GM21723 (cell line): Measurements from ENCODE around the gene RDH13.
"Not testable (repeated sequence)": the region's sequence is repeated elsewhere in the genome, so short reads cannot be mapped to it uniquely, and the experiment has no call there.

Source experiments
- ATAC-seq: cut with Tn5 transposase; IDR thresholded peaks from one replicate; pipeline ENCODE4 v1.9.1; 2021; ENCODE audit warnings: mild to moderate bottlenecking, moderate library complexity; ENCODE audit not compliant: unreplicated experiment

RDH13 gene

DNA sequence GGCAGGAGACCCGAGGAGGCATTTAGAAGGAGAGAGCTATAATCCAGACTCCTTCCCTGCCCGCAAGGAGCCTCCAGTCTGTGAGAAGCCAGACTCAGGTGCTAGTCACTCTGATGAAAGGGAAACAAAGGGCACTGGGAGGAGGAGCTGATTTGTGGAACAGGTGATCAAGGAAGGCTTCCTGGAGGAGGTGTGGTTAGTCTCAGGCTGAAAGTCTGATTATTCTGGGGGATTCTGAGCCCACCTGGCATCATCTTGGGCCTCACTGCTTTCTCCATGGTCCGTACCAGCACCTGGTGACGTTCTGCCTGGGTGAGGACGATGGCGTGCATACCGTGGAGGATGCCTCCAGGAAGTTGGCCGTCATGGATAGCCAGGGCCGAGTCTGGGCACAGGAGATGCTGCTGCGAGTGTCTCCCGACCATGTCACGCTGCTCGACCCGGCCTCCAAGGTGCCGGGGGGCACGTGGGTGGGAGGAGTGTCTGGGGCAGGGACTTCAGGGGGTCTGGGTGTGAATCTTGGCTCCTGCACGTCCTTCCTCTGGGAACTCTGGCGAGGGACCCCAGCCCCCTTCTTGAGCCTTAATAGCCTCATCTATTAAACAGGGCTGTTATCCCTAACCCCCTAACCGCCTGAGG, 16.6 kb upstream of the RDH13 start:
- ATAC-seq = no peak

DNA sequence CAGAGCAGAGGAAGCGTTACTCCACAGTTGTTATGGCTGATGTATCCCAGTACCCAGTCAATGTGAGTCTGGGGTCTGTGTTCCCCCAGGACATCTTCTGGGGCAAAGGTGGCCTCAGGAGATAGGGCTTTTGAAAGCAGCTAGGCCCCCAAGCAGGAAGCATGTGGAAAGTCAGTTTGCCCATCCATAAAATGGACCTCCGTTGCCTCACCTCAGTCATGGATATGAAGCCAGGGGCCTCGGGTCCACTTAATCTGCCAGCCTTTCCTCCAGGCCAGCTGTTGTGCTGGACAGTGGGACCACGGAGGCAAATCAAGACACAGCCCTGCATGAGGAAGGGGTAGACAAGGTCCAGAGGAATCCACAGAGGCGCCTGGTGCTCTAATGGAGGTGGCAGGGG, 16.0 kb upstream of the RDH13 start:
- no peak for ATAC-seq

DNA sequence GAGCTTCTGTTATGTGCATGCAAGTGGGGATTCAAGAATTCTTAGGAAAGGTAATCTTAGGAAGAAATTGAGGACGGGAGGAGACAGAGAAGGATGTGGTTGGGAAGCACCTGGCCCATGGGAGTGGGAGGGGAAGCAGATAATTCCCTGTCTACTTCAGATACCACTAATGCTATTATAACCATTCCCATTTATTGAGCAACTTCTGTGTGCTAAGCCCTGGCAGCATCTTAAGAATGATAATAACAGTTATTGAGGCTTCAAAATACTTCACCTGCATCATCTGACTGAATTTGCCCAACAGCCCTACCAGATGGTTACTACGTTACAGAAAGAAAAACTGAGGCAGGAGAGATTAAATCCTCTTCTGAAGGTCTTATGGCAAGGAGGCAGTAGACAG, 14.2 kb upstream of the RDH13 start:
- no peak for ATAC-seq

DNA sequence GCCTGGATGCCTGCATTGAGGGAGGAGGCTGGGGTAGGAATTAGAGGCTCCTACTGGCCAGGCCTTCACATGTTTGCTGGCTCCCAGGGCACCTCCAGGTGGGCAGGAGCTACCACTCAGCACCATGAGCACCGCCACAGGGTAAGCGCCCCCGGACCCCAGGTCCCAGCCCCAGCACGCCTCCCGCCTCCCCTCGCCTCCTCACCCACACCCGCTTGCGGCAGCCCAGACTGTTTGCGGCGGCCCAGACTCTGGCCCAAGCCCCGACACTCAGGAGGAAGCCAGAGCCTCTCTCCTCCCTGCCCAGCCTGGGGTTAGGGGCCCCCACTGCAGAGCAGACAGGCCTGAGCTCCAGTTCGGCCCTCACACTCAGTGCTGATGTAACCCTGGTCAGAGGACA, 13.4 kb upstream of the RDH13 start:
- no peak for ATAC-seq

DNA sequence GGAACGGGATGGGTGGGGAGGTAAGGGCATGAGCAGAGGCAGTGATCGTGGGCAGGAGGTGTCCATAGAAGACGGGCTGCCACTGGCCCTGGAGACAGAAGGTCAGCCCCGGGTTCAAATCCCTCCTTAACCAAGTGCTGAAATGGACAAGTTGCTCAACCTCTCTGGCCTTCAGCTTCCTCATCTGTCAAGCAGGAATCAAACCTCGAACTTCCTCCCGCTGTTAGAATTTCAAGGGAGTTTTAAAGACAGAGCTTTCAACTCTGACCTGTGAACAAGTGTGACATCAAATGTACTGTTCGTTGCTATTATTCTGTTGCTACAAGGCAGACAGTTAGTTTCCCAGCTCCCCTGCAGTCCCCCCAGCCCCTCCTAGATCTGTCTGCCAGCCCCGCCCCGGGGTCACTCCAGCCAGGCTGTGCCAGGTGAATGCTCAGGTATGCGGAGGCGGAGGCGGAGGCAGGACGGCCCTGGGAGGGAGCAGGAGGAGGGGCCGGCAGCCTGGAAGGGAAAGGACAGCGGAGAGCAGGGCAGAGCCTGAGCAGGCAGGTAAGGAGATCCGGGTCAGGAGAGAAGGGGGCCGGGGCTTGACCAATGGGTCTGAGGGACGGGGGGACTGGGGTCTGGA, 12.5 kb upstream of the RDH13 start, which contains the start of gene EPS8L1:
EPS8L1 (plus strand) TSS at position 499 of the 628 bp plus-strand sequence. CDS start 576 bp downstream, outside the sequence.
- ATAC-seq = no peak

DNA sequence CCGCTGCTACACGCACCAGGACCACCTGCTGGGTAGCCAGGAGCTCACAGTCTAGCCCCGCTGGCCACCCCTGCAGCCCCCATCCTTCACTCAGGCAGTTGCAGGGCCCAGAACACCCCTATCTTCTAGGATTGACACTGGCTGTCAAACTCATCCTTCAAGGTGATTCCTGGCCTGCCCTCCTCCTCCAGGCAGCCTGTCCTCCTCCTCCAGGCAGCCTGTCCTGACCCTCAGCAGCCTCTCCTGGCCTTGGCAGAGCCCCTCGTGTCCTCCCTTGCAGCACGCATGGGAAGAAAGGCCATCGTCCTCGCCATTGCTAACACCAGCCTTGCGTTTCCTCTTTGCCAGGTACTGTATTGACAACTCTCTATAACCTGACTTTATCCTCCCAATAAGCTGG, 9.0 kb upstream of the RDH13 start:
- no peak for ATAC-seq

DNA sequence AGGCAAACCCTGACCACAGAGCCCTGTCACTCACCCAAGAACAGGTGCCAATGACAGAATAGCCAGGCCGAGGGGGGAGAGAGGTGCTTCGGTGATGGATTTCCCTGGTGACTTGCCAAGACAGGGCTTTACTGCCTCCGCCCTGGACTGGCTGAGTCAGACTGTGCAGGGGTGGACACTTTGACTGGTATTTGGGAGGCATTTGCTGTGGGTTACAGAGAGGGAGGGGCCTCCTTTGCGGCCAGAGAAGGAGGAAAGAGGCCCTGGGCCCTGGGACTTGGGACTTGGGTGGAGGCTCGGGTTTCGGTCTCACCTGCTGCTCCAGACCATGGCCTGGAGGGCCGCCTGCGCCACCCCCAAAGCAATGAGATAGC, 8.2 kb upstream of the RDH13 start:
- no peak for ATAC-seq

DNA sequence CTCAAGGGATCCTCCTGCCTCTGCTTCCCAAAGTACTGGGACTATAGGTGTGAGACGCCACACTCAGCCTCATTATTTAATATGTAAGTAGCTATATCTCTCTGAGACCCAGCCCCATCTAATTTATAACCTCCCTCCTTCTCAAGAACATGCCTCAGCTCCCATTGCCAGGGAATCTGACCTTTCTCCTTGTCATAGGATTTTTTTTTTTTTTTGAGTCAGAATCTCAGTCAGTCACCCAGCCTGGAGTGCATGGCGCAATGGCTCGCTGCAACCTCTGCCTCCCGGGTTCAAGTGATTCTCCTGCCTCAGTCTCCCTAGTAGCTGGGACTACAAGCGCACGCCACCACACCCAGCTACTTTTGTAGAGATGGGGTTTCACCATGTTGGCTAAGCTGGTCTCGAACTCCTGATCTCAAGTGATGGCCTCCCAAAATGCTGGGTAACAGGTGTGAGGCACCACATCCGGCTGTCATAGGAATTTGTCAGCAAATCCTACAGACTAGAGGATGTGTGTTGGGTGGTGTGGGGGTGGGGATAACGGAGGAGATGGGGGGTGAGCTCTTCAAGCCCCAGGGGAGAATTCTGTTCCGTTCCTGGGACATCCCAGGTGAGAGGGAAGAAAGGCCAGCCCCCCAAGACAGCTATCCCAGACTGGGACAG, 7.6 kb upstream of the RDH13 start:
- ATAC-seq = no peak

DNA sequence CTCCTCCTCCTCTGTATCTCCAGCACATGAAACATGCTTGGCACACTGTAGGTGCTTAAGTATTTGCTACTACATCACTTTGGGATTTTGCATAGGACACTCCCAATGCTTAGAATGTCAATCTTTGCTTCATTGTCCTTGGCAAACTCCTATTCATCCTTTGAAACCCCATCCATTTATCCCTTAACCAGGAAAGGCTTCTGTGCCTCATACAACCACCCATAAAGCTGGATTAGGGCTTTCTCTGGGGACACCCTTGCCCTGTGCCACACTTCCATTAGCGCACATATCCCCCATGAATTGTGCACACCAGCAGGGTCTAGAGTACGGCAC, 6.9 kb upstream of the RDH13 start:
- ATAC-seq = no peak

DNA sequence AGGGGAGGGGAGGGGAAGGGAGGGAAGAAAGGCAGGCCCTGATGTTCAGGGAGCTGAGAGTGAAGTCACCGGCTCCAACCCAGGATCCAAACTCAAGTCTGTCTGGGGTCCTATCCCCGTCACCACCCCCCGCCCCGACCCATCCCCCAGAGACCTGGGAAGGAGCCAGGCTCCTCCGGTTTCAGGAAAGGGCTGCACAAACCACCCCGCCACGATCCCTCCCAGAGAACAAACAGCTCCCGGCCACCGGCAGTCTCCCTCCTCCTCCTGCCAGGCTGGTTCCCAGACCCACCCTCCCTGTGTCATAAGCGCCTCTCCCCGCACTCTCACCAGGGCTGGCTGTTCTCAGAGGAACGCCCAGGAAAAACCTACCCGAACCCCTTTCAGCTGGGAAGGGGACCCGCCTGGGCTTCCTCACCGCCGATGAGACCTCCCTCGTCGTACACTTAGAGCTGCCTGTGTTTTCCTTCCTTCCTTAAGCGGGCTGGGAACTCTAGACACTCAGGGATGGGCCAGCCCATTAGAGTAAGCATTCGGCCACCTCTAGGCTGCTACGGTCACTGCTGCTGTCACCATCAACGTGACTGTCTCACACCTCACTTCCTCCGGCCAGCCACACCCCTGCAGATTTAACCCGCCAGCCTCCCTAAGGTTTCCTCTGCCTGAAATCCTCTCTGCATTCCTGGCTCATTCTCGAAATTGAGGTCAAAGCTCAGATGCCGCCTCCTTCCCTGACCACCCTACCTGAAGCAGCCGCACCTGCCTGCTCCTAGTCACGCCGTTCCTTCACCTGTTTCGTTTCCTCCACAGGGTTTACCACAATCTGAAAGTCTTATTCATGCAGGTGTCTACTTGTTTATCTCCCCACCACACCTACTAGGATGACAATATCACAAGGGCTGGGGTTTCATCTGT, 6.3 kb upstream of the RDH13 start:
- no peak for ATAC-seq

DNA sequence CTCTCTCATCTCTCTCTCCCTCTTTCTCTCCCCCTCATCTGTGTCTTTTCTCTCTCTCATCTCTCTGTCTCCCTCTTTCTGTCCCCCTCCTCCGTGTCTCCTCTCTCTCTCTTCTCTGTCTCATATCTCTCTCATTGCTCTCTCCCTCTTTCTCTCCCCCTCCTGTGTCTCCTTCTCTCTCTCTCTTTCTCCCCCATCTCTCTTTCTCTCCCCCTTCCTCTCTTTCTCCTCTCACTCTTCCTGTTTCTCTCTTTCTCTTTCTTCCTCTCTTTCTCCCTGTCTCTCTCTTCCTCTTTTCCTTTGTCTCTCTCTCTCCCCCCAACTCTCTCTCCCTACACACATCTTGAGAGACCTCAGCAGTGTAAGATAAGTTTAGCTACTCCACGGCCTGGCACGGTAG, 4.9 kb upstream of the RDH13 start:
- no peak for ATAC-seq

DNA sequence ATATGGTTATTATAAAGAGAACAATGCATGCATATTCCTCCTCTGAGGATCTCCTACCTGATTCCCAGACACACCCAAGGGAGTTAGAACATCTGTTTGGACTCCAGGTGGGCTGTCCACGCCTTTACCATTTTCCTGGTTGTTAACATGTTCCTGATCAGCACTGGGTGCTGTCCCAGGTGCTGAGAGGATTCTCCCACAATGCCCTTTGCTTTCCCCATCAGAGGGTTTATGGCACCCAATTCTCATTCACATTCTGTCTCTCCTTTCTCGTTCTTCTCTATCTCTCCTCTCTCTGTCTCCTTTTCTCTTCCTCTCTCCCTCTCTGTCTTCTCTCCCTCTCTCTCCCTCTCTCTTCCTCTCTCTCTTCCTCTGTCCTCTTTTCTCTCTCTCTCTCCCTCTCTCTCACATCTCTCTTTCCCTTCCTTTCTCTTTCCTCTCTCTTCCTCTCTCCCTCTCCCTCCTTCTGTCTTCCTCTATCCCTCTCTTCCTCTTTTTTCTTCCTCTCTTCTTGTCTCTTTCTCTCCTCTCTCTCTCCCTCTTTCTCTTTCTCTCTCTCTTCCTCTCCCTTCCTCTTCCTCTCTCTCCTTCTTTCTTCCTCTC, 3.3 kb upstream of the RDH13 start:
- no peak for ATAC-seq

DNA sequence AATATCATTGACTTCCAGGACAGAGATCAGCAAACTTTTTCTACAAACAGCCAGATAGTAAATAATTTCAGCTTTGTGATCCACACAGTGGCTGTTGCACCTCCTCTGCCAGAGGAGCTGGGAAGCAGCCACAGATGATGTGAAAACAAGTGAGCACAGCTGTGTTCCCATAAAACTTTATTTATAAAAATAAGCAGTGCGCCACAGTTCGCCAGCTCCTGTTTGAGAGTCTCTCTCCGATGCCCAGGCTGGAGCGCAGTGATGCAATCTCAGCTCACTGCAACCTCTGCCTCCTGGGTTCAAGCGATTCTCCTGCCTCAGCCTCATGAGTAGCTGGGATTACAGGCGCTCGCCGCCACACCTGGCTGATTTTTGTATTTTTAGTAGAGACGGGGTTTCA, 2.6 kb upstream of the RDH13 start:
- not testable (repeated sequence) for ATAC-seq

DNA sequence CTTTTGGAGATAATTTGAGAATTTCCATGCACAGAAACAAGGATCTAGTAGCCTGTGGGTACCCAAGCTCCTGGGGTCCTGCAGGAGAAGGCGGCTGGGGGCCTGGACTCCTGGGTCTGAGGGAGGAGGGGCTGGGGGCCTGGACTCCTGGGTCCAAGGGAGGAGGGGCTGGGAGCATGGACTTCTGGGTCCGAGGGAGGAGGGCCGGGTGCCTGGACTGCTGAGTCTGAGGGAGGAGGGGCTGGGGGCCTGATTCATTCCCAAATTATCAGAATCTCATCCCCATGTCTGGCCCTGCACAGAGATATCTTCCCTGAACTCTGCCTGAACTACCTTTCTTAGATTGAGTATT, 520 bp upstream of the RDH13 start:
- ATAC-seq = no peak

DNA sequence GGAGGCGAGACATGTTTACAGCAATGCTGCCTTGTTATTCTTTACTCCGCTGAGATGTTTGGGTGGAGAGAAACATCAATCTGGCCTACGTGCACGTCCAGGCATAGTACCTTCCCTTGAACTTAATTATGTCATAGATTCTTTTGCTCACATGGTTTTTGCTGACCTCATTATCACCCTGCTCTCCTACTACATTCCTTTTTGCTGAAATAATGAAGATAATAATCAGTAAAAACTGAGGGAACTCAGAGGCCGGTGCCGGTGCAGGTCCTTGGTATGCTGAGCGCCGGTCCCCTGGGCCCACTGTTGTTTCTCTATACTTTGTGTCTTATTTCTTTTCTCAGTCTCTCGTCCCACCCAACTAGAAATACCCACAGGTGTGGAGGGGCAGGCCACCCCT, 2.7 kb downstream of the RDH13 start:
- ATAC-seq = not testable (repeated sequence)

DNA sequence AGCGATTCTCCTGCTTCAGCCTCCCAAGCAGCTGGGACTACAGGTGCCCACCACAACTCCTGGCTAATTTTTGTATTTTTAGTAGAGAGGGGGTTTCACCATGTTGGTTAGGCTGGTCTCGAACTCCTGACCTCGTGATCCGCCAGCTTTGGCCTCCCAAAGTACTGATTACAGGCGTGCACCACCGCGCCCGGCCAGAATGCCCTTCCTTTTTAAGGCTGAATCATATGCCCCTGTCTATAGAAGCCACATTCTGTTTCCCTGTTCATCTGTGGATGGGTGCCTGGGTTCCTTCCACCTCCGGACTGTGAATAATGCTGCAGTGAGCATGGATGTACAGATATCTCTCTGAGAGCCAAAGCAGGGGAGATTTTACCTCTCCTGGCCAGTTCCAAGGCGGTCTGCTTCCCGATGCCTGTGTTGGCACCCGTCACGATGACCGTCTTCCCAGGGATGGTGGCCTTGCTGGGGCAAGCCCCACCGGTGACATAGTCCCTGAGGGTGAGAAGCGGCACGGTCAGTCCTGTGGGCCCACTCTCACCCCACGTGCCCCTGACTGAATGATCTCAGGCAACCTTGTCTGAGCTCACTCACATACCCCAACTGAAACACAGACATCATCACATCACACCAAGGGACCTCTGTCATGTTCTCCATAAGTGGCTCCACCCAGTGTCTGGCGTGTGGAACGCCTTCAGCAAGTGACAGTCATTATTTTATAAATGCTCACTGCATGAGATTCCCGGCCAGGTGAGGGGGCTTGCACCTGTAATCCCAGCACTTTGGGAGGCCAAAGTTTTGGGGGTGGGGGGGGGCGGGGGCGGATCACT, 4.0 kb downstream of the RDH13 start:
- no peak for ATAC-seq

DNA sequence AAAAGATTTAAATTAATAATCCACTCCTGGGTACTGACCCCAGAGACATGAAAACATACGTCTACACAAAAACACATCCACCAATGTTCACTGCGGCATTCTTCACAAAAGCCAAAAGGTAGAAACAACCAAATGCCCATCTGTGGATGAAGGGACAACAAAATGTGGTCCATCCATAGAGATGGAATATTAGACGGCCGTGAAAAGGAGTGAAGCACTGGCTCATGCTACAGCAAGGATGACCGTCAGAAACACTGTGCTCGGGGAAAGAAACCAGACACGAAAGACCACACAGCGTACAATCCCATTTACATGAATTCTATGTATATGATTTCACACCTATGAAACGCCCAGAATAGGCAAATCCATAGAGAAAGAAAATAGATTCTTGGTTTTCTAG, 6.1 kb downstream of the RDH13 start:
- ATAC-seq = no peak

DNA sequence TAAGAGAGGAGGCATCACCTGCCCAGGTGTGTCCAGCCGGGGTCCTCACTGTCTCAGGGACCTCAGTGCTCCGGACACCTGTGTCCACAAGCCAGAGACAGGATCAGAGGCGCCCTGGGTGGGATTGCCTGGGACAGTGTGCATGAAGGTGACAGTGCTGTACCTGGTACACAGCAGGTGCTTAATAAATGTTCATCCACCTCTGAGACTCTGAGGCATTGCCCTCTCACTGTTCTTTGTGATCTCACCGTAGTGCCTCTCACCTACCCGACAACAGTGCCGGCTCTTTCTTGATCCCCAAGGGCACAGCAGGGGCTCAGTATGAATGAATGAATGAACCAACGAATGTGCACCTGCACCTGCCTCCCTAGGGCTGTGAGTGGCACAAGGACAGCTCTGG, 9.2 kb downstream of the RDH13 start:
- no peak for ATAC-seq

DNA sequence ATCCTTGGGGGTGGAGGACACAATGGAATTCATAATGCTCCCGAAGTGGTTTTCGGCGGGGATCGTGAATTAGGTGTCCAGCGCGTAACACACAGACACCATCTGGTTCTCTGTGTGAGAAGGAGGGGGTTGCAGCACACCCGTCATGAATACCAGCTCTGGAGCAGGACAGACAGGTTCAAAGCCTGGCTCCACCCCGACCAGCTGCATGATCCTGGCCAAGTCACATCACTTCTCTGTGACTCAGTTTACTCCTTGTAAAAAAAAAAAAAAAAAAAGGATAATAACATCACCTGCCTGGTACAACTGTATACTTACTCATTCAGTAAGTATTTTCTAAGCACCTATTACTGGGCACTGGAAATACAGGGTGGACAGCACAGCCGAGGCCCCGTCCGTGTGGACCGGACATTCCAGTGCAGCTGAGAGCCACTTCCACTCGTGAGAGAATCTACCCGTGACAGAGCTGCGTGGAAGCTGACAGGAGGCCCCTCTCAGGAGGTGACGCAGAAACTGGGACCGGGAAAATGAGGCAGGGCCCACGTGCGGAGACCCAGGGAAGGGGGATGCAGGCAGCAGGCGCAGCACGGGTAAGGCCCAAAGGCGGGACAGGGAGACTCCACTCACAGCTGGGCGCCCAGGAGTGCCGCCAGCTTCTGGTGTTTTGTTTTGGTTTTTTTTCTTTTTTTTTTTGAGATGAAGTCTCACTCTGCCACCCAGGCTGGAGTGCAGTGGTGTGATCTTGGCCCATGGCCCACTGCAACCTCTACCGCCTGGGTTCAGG, 12.0 kb downstream of the RDH13 start:
- ATAC-seq = no peak

DNA sequence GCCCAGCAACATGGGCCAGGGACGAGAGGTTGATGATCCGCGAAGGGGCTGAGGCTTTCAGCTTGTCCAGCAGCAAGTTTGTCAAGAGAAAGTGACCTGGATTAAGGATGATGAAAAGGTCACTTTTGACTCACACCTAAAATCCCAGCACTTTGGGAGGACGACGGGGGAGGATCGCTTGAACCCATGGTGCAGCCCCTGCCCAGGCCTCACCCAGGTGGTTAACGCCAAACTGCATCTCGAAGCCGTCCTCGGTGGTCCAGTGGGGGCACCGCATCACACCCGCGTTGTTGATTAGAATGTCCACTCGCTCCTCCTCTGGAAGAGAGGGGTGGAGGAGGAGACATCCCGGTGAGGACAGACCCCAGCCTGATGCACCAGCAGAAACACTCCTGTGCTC, 14.5 kb downstream of the RDH13 start:
- ATAC-seq = no peak
